ENCODE measurements around the gene SLC28A1. TPM values are rescaled to one million over a fixed set of nuclear protein-coding genes. Genes with fewer than 3 reads are reported as not detected.
"Not testable (repeated sequence)": the region's sequence is repeated elsewhere in the genome, so short reads cannot be mapped to it uniquely, and the experiment has no call there.

Gene SLC28A1
- total RNA-seq, 2 donors from 2014 or later, result not detected

GRCh38 chr15:84872009-84872910, 12.2 kb upstream of the SLC28A1 start:
- no peaks in the 10 kb centered on the region for H3K4me1 Mint-ChIP-seq
- H3K36me3 Mint-ChIP-seq (ENCODE audit: low read depth), result no peaks in the 10 kb centered on the region
- no peak for ATAC-seq (replicated peaks)
- no peak overlapping the region for H3K4me3 Mint-ChIP-seq
- no peaks in the 10 kb centered on the region for H3K9me3 Mint-ChIP-seq
- H3K27me3 Mint-ChIP-seq, result no peaks in the 10 kb centered on the region
- no peak overlapping the region for H3K27ac Mint-ChIP-seq

- H3K36me3 Mint-ChIP-seq (ENCODE audit: low read depth), result no peaks in the 10 kb centered on the region
- no peak for ATAC-seq (replicated peaks)
- H3K4me1 Mint-ChIP-seq, result no peaks in the 10 kb centered on the region
- no peaks in the 10 kb centered on the region for H3K27me3 Mint-ChIP-seq
- H3K4me3 Mint-ChIP-seq, result no peak overlapping the region
- no peaks in the 10 kb centered on the region for H3K9me3 Mint-ChIP-seq
- H3K27ac Mint-ChIP-seq, result no peak overlapping the region
These were observed 10.5 kb upstream of the SLC28A1 start for GRCh38 chr15:84873997-84874396.

- Mint-ChIP-seq H3K4me1 (no peaks in the 10 kb centered on the region), H3K36me3 (ENCODE audit: low read depth) (no peaks in the 10 kb centered on the region), H3K4me3 (no peak overlapping the region), H3K27me3 (peaks cover 5% of the 10 kb centered on the region), H3K27ac (no peak overlapping the region), H3K9me3 (no peaks in the 10 kb centered on the region)
- ATAC-seq (replicated peaks), result no peak
These were observed 9.3 kb upstream of the SLC28A1 start for GRCh38 chr15:84874981-84875699.

- Mint-ChIP-seq H3K27ac (no peak overlapping the region), H3K36me3 (ENCODE audit: low read depth) (no peaks in the 10 kb centered on the region), H3K27me3 (peaks cover 6% of the 10 kb centered on the region), H3K4me1 (no peaks in the 10 kb centered on the region), H3K4me3 (no peak overlapping the region), H3K9me3 (no peaks in the 10 kb centered on the region)
- no peak for ATAC-seq (replicated peaks)
These were observed 8.2 kb upstream of the SLC28A1 start for GRCh38 chr15:84876269-84876668.

GRCh38 chr15:84877701-84878100, 6.8 kb upstream of the SLC28A1 start:
- not testable (repeated sequence) for H3K36me3 Mint-ChIP-seq (ENCODE audit: low read depth); H3K4me3 Mint-ChIP-seq; H3K4me1 Mint-ChIP-seq; H3K27me3 Mint-ChIP-seq; ATAC-seq (replicated peaks); H3K27ac Mint-ChIP-seq; H3K9me3 Mint-ChIP-seq

GRCh38 chr15:84878504-84878903, 6.0 kb upstream of the SLC28A1 start:
- H3K9me3 Mint-ChIP-seq, result no peaks in the 10 kb centered on the region
- H3K27me3 Mint-ChIP-seq, result peaks cover 6% of the 10 kb centered on the region
- H3K27ac Mint-ChIP-seq, result no peak overlapping the region
- no peak overlapping the region for H3K4me3 Mint-ChIP-seq
- H3K36me3 Mint-ChIP-seq (ENCODE audit: low read depth), result no peaks in the 10 kb centered on the region
- no peaks in the 10 kb centered on the region for H3K4me1 Mint-ChIP-seq
- peak; percentile 81 for ATAC-seq (replicated peaks)

GRCh38 chr15:84879088-84879780, 5.2 kb upstream of the SLC28A1 start:
- Mint-ChIP-seq H3K9me3 (no peaks in the 10 kb centered on the region), H3K4me1 (no peaks in the 10 kb centered on the region), H3K4me3 (no peak overlapping the region), H3K36me3 (ENCODE audit: low read depth) (no peaks in the 10 kb centered on the region), H3K27me3 (peaks cover 6% of the 10 kb centered on the region), H3K27ac (no peak overlapping the region)
- no peak for ATAC-seq (replicated peaks)

- no peaks in the 10 kb centered on the region for H3K9me3 Mint-ChIP-seq
These were observed 4.5 kb upstream of the SLC28A1 start for GRCh38 chr15:84880007-84880406.

GRCh38 chr15:84880822-84881519, 3.5 kb upstream of the SLC28A1 start:
- Mint-ChIP-seq H3K27me3 (peaks cover 10% of the 10 kb centered on the region), H3K4me3 (no peak overlapping the region), H3K27ac (no peak overlapping the region), H3K4me1 (no peaks in the 10 kb centered on the region), H3K9me3 (no peaks in the 10 kb centered on the region), H3K36me3 (ENCODE audit: low read depth) (no peaks in the 10 kb centered on the region)
- no peak for ATAC-seq (replicated peaks)

More at GRCh38 chr15:84880007-84880406, 4.5 kb upstream of the SLC28A1 start:
- H3K4me3 Mint-ChIP-seq, result no peak overlapping the region
- ATAC-seq (replicated peaks), result no peak
- H3K27ac Mint-ChIP-seq, result peak overlapping the region; percentile 58
- H3K36me3 Mint-ChIP-seq (ENCODE audit: low read depth), result no peaks in the 10 kb centered on the region
- peaks cover 10% of the 10 kb centered on the region for H3K27me3 Mint-ChIP-seq
- H3K4me1 Mint-ChIP-seq, result no peaks in the 10 kb centered on the region

- no peak overlapping the region for H3K4me3 Mint-ChIP-seq
- H3K27me3 Mint-ChIP-seq, result peaks cover 10% of the 10 kb centered on the region
- no peak overlapping the region for H3K27ac Mint-ChIP-seq
- no peak for ATAC-seq (replicated peaks)
- no peaks in the 10 kb centered on the region for H3K36me3 Mint-ChIP-seq (ENCODE audit: low read depth)
- no peaks in the 10 kb centered on the region for H3K4me1 Mint-ChIP-seq
- H3K9me3 Mint-ChIP-seq, result no peaks in the 10 kb centered on the region
These were observed 3.0 kb upstream of the SLC28A1 start for GRCh38 chr15:84881520-84881830.

GRCh38 chr15:84883466-84883865, 996 bp upstream of the SLC28A1 start:
- H3K9me3 Mint-ChIP-seq, result no peaks in the 10 kb centered on the region
- H3K4me3 Mint-ChIP-seq, result no peak overlapping the region
- H3K4me1 Mint-ChIP-seq, result no peaks in the 10 kb centered on the region
- ATAC-seq (replicated peaks), result no peak
- H3K27ac Mint-ChIP-seq, result no peak overlapping the region
- peaks cover 10% of the 10 kb centered on the region for H3K27me3 Mint-ChIP-seq
- H3K36me3 Mint-ChIP-seq (ENCODE audit: low read depth), result no peaks in the 10 kb centered on the region

GRCh38 chr15:84885801-84886200, 1.3 kb downstream of the SLC28A1 start:
- Mint-ChIP-seq H3K4me3 (no peak overlapping the region), H3K27me3 (peaks cover 4% of the 10 kb centered on the region), H3K27ac (no peak overlapping the region), H3K36me3 (ENCODE audit: low read depth) (no peaks in the 10 kb centered on the region), H3K4me1 (no peaks in the 10 kb centered on the region), H3K9me3 (no peaks in the 10 kb centered on the region)
- ATAC-seq (replicated peaks), result no peak

GRCh38 chr15:84886211-84886983, 1.9 kb downstream of the SLC28A1 start:
- Mint-ChIP-seq H3K9me3 (no peaks in the 10 kb centered on the region), H3K4me1 (no peaks in the 10 kb centered on the region), H3K27me3 (peaks cover 4% of the 10 kb centered on the region), H3K27ac (no peak overlapping the region), H3K36me3 (ENCODE audit: low read depth) (no peaks in the 10 kb centered on the region), H3K4me3 (no peak overlapping the region)
- ATAC-seq (replicated peaks), result no peak

- Mint-ChIP-seq H3K27me3 (peaks cover 4% of the 10 kb centered on the region), H3K4me1 (no peaks in the 10 kb centered on the region), H3K4me3 (no peak overlapping the region), H3K36me3 (ENCODE audit: low read depth) (no peaks in the 10 kb centered on the region), H3K9me3 (no peaks in the 10 kb centered on the region), H3K27ac (no peak overlapping the region)
- ATAC-seq (replicated peaks), result no peak
These were observed 2.5 kb downstream of the SLC28A1 start for GRCh38 chr15:84886984-84887299.
